ENCODE data around the gene MBTD1.
A peak's percentile ranks its signal among the peaks of the same experiment; 100 is the strongest.
"Not testable (repeated sequence)": the region's sequence is repeated elsewhere in the genome, so short reads cannot be mapped to it uniquely, and the experiment has no call there.

The MBTD1 gene

DNA sequence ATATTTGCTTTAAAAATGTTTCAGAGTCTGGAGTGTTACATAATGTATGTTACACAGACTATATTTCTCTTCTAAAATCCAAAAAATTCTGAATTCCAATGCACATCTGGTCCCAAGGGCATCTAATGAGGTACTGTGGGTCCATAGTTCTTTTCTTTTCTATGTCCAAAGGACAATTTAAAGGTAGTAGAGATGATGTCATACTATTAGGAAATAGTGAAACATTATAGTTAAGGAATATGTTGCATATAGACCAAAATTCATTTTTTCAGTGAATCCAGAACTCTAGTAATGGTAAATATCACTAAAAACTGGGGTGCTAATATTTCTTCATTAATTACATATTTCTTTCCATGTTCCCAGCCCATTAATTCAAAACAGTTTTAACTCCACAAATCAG is 70.7 kb downstream of the MBTD1 start:
- no peak for DNase-seq (ENCODE audit: low read depth, low spot score)

DNA sequence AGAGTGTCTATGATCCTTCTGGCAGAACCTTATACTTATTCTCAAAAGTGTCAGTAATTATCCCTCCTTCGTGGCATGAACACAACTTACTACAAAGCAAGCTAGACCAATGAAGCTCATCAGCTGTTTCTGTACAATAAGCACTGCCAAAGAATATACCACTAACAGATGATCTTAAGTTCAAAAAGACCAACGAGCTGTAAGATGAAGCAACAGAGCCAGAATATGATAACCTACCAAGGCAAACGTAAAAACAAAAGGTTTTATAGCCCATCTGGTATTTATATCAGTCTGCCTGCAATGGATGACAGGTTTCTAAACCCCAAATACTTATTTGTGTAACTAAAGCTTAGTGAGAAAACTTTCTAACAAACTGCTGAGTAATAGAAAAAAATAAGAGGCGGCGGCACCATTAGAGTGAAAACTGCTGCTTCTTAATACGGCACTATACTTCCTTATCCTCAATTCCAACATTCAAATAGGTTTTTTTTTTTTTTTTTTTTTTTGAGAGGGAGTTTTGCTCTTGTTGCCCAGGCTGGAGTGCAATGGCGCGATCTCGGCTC is 71.5 kb downstream of the MBTD1 start:
- DNase-seq (ENCODE audit: low read depth, low spot score), result no peak

- DNase-seq (ENCODE audit: low read depth, low spot score), result peak; percentile 28
These were observed 74.0 kb downstream of the MBTD1 start for GRCh38 chr17:51185763-51186332.

DNA sequence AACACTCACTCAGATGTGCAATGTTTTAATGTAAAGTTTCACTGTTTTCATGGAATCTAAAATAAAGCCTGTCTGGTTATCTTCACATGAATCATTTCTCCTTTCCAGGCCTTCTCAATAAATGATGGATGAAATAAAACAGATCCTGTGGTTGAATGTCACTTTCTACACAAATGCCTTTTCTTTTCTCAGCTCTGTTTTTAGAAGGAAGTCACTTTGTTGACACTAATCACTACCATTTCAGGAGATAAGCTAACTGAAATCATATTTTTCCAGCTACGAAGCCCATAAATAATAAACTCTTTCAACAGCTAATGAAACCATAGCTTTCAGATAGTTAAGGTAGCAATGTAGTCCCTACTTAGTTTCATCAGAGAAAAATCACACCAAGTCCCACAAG is 75.7 kb downstream of the MBTD1 start:
- DNase-seq (ENCODE audit: low read depth, low spot score), result no peak

- DNase-seq (ENCODE audit: low read depth, low spot score), result no peak
These were observed 79.4 kb downstream of the MBTD1 start for GRCh38 chr17:51180486-51180885.

- not testable (repeated sequence) for DNase-seq (ENCODE audit: low read depth, low spot score)
These were observed 87.8 kb downstream of the MBTD1 start for GRCh38 chr17:51172030-51172429.

DNA sequence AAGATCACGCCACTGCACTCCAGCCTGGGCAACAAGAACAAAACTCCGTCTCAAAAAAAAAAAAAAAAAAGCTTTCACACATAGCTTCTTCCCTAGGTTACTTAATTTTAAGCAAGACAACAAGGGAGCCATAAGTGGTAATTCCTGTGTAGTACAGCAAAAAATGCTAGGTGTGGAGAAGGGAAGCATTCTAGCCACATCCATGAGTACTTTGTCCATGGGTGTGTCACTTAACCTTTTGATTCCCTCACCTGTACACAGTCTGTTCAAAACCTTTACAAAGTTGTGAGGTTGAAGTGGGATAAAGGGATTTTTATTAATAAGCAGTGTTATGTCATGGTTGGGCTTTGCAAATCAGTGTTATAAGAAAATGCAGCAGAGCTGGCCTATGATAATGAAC is 89.1 kb downstream of the MBTD1 start:
- DNase-seq (ENCODE audit: low read depth, low spot score), result no peak

DNA sequence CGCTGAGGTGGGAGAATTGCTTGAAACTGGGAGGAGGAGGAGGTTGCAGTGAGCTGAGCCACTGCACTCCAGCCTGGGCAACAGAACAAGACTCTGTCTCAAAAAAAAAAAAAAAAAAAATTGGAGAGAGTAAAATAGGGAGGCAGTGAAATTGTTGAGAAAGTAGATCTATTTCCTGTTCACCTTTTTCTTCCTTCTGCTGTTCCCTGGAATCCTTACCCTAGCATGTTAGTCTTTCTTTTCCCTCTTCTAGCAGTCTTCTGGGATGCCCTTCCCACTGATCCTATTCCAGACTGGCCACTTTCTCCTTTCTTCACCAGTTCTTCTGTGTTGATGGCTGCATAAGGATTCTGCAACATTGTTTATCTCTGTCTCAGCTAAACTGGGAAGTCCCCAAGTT is 90.5 kb downstream of the MBTD1 start:
- DNase-seq (ENCODE audit: low read depth, low spot score), result no peak

- peak; percentile 78 for DNase-seq (ENCODE audit: low read depth, low spot score)
These were observed 92.6 kb downstream of the MBTD1 start for GRCh38 chr17:51166987-51167931.

- DNase-seq (ENCODE audit: low read depth, low spot score), result peak; percentile 94
These were observed 93.5 kb downstream of the MBTD1 start, which contains the start of gene NME2 for GRCh38 chr17:51166198-51166986. TSS of gene NME2 (plus strand) at chr17:51166411. CDS start at chr17:51166831, 420 bp downstream.

- DNase-seq (ENCODE audit: low read depth, low spot score), result no peak
These were observed 94.1 kb downstream of the MBTD1 start for GRCh38 chr17:51165680-51166197.

DNA sequence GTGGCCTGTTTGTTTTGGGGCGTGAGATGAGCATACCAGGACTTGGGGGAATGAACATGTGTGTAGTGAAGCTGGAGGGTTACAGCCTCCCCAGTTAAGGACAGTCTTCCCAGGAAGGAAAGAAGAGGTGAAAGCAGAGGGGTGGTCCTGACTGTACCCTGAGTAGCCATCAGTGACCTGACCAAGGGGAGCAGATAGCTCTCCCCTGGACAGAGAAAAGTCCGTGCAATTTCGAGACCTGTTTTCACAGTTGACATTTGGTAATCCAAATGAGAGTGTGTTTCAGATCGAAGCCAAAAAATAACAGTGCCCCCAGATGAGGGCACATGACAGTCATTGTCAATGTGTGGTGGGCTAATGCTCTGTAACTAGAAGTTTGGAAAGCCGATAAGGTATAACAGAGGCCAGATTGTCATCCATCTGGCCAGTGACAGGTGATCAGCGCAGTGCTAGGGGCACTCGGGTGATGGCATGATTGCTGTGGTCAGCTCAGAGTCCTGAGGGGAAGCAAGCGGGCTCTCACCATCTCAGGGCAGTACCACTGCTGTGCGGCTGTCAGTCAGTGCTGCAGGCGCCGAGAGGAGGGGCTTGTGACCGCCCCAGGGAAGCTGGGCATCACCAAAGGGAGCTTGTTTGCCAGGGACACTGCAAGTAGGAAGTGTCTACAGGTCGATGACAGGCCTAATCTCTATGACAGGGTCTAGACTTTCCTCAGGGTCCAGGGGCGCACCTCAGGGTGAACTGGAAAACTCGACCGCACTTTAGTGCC is 94.8 kb downstream of the MBTD1 start:
- DNase-seq (ENCODE audit: low read depth, low spot score), result peak; percentile 39

- DNase-seq (ENCODE audit: low read depth, low spot score), result no peak
These were observed 98.3 kb downstream of the MBTD1 start for GRCh38 chr17:51161541-51161940.

- DNase-seq (ENCODE audit: low read depth, low spot score), result no peak
These were observed 100.2 kb downstream of the MBTD1 start for GRCh38 chr17:51159604-51160003.

DNA sequence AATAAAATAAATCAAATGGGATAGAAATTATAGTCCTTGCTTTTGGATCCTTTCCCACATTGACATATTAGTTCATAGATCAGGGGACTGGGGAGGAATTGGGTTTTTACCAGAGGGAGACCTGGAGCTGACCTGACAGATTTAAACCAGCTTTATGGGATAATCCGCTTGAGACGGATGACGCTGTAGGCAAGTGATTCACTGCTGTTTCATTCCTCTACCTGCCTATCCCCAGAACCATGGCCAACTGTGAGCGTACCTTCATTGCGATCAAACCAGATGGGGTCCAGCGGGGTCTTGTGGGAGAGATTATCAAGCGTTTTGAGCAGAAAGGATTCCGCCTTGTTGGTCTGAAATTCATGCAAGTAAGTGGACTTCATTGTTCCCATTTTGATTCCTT is 104.4 kb downstream of the MBTD1 start:
- DNase-seq (ENCODE audit: low read depth, low spot score), result no peak

DNA sequence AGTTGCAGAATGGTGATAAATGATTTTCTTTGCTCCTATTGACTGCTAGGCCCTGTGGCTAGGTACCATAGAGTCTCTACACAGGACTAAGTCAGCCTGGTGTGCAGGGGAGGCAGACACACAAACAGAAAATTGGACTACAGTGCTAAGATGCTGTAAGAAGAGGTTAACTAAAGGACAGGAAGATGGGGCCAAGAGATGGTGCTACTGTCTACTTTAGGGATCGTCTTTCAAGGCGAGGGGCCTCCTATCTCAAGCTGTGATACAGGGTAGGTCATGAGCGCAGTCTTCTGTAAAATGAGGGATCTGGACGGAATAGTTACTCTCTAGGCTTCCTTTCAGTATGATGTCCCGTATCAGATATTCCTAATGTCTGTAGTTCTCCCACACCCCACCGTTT is 105.7 kb downstream of the MBTD1 start:
- DNase-seq (ENCODE audit: low read depth, low spot score), result peak; percentile 21

DNA sequence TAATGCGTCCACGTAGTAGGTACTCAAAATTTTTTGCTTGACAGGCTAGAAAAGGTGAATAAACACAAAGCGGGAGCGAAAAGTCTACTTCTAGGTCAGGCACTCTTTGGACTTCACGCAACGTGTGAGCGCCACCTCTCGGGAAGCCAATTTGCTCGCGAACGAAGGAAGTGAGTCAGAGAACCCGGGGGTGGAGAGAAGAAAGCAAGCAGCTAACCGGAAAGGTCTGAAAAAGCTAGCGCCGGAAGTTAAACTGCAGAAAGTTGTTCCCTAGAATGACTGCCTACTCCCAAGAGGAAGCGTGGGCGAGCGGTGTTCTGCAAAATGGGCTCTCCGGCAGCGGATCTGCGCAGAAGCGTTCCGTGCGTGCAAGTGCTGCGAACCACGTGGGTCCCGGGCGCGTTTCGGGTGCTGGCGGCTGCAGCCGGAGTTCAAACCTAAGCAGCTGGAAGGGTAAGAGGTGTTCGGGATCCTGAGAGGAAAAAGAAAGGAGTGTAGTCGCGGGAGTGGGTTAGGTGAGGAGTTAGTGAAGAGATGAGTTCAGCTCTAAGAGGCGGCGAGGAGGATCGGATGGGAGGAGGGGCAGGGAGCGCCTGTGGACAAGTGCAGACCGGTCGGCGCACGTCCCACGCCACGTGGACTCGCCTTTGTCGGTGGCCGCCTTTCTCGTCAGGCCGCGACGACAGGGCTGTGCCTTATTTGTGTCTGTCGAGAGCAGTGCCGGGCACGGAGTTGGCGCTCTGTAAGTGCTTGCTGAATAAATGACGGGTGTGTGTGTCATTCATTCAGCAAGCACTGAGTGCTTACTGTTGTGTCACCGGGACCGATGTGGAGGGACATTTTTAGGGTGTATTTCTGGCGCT is 106.4 kb downstream of the MBTD1 start, which contains the start of gene NME1:
Gene NME1 (plus strand): TSS at position 350 of the 863 bp plus-strand sequence. CDS start 2,096 bp downstream, outside the sequence.
- peak; percentile 99 for DNase-seq (ENCODE audit: low read depth, low spot score)

DNA sequence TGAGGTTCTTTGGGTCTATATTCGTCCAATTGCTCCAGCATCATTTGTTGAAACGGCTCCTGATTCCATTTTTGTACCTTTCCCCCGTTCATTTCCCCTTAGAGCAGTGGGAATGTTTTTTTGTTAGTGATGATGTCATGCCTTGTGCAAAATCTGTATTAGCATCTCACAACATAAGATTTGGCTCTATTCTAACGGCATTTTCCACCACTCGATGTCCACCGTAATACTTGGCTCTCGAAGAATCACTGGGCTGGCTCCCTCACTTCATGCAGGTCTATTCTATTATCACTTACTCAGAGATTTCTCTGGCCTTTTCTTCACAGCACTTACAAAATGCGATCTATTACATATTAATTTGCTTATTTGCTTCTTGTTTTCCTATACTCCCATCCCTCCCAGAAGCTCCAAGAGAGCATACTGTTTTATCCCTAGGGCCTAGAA is 107.1 kb downstream of the MBTD1 start:
- no peak for DNase-seq (ENCODE audit: low read depth, low spot score)

GRCh38 chr17:51150932-51151331 is 108.9 kb downstream of the MBTD1 start:
- no peak for DNase-seq (ENCODE audit: low read depth, low spot score)

GRCh38 chr17:51149163-51149562 is 110.7 kb downstream of the MBTD1 start:
- no peak for DNase-seq (ENCODE audit: low read depth, low spot score)
